GM15510 (cell line): ENCODE measurements around the gene KXD1.

Source experiments
- POLR2A ChIP-seq: IDR thresholded peaks from 3 replicates; pipeline ENCODE4 v1.6.1; 2011; ENCODE audit warnings: borderline replicate concordance; ENCODE audit not compliant: insufficient read length; ENCODE audit errors: extremely low read depth

KXD1 gene, protein sequence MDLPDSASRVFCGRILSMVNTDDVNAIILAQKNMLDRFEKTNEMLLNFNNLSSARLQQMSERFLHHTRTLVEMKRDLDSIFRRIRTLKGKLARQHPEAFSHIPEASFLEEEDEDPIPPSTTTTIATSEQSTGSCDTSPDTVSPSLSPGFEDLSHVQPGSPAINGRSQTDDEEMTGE

DNA sequence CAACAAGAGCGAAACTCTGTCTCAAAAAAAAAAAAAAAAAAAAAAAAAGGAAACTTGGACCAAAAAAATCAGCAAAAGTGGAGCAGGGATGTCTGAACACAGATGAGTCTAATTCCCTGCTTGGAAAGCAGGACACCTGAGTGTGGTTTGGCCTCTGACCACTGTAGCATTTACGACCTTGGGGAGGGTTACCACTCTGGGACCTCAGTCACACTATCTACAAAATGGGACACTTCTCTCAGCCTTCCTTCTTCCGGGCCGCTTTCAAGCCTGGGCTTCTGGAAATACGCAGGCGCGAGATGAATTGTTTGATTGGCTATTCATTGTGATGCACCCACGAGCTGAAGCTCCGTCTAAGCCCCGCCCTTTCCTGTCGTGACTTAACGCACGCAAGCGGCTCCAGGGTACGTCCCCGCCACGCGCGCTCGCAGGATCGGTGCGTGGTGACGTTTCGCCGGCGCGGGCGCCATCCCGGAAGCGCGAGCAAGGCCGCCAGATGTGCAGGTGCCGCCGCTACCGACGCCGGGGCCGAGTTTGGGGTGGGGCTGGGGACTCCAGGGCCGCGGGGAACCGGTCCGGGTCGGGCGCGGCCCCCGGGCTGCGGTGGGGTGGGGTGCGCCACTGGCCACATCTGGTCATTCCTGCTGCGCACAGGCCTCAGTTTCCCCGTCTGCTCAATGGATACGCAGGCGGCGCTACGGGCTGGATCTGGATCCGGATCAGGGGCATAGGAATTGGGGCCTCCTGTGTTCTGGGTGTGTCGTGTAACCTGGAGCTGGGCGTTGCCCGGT is at the start of gene KXD1:
Gene KXD1 (plus strand): TSS at position 460 of the 791 bp plus-strand sequence. CDS start 4,187 bp downstream, outside the sequence.
- peak; percentile 85 for TF ChIP-seq POLR2A

DNA sequence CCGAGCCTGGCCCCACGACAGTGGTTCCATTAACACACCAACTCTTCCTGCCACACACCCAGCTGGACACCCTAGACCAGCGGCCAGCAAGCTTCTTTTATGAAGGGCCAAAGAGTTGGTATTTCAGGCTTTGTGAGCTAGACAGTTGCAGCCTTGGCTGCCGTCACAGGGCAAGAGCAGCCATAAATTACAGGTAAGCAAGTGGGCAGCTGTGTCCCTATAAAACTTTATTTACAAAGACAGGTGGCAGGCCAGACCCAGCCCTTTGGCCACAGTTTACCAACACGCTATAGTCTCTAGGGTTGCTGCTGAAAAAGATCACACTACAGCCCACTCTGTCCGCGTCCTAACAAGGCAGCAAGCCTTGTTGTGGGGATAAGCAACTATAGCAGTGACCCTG is 49.1 kb upstream of the KXD1 start:
- no peak for TF ChIP-seq POLR2A

DNA sequence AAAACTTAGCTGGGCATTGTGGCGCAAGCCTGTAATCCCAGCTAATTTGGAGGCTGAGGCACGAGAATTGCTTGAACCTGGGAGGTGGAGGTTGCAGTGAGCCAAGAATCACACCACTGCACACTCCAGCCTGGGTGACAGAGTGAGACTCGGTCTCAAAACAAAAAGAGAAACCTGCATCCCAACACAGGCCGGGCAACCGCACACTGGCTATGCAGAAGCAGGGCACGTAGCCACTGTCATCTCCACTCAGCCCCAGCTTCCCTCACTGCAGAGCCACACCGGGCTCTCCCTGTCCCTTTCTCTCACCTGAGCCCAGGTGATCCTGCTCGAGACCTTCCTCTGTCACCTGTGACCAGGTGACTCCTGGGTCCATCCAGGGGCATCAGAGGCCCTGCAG is 47.5 kb upstream of the KXD1 start:
- no peak for TF ChIP-seq POLR2A

DNA sequence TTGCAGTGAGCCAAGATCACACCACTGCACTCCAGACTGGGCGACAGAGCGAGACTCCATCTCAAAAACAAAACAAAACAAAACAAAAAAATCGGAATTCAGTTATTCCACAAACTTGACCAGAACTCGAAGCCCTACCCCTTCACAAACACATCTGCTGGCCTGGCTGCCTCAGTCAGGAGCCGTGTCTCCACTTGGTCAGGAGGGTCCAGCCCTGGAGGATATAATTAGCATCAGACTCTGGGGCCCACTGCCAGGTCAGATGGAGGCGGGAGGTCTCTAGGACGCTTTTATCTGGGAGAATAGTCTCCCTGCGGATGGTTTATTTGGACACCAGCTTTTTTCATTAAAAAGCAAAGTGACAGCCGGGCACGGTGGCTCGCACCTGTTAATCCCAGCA is 43.8 kb upstream of the KXD1 start:
- TF ChIP-seq POLR2A = no peak

DNA sequence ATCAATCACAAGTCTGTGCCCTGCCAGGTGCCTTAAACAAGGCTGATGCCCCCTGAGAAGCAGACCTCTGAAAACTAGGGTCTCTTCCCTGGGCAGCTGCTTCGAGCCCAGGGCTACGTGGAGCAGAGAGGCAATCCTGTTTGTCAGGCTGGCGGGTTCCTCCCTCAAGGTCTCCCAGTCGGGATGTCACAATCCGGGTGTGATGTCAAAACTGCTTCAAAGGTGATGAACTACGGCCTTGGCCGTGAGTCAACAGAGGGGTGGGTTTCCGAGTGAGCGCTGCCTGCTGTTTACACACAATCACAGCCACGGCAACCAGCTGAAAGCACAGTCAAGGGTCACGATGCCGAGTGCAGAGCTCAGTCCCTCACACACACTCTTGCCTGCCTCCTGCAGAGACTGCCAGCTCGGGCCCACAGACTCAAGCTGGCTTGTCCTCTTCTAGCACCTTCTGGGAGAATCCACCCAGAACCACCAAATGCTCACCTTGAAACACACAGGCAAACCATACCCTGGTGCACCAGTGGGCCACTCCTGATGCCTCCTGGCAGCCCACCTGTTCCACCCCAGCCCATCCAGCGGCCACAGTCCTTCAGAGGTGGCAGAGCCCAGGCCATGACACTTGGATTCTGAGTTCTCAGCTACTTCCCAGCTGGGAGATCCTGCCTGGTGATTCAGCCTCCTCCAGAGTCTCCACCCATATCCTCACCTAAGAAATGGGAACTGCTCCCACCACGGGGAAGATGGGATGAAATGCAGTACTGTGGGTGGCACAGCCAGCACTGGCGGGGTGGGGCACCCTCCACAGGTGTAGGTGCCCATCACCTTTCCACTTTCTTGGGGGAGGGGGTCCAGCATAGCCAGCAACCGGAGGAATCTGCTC is 42.6 kb upstream of the KXD1 start:
- TF ChIP-seq POLR2A = no peak

DNA sequence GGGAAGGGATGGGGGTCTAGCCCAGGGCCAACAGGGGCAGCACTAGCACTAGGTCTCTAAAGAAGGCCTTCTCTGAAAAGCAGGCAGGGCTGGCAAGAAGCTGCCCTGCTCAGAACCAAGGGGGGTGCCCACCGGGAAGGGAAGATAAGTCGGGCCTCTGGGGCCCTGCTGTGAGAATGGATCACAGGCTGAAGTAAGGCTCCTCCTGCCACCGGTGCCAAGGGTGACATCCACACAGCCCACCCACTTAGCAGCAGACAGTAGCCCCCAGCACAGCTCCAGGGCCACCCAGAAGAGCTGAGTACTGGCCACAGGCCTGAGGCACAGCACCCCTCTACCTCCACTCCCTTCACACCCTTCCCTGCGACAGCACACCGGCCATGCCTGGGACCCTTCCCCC is 41.7 kb upstream of the KXD1 start:
- TF ChIP-seq POLR2A = no peak

DNA sequence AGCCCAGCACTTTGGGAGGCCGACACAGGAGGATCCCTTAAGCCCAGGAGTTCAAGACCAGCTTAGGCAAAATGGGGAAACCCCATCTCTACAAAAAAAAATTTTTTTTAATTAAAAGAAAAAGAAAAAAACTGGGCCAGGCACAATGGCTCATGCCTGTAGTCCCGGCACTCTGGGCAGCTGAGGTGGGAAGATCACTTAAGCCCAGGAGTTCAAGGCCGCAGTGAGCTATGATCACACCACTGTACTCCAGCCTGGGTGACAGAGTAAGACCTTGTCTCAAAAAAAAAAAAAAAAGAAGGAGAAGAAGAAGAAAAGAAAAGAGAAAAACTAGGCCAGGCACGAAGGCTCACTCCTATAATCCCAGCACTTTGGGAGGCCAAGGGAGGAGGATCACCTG is 40.1 kb upstream of the KXD1 start:
- TF ChIP-seq POLR2A = no peak

DNA sequence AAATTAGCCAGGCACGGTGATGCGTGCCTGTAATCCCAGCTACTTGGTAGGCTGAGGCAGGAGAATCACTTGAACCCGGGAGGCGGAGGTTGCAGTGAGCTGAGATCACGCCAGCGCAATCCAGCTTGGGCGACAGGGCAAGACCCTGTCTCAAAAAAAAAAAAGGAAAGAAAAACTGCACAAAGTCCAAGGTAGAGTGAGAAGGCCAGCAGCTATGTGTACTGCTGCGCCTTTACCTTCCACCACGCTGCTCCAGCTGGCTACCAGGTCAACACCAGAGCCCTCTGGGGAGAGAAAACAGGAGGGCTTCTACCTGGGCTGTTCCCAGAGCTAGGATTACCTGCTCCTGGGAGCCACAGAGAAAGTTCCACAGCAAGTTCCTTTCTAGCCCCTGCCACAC is 39.0 kb upstream of the KXD1 start:
- no peak for TF ChIP-seq POLR2A

DNA sequence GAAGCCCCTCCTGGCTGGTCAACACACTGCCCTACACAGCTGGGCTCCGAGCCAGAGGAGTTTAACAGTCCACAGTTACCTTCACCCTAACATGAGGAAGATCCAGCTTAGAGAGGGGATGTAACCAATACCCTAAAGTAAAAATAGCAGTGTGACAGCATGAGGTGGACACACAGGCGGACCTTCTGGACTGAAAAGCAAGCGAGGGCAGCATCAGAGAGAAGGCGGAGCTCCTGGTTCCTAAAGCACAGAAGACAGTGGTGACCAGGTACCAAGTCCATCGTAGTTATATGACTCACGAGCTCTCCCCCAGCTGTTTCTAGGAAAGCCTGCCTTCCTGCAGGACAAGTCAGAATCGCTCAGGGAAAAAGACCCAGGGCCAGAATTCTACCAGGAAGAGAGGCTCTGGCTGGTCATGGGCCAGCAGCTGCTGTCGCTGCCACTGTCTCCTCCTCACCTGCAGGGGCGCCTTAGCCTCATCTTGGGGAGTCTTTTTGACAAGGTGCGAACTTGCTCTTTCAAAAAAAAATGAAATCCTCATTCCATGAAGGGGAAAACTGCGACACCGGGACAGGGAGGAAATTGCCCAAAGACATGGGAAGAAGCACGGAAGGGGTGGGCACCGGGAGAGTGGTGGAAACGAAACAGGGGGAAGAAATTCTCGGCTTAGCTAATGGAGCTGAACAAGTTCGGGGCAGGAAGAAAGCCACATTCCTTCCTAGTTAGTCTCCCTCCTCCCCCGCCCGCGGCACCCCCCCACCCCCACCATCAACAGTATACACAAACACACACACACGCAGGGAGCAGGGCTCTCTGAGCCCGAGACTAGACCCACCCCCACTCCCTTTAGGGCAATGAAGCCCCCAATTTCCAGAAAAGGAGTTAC is 37.5 kb upstream of the KXD1 start:
- no peak for TF ChIP-seq POLR2A

DNA sequence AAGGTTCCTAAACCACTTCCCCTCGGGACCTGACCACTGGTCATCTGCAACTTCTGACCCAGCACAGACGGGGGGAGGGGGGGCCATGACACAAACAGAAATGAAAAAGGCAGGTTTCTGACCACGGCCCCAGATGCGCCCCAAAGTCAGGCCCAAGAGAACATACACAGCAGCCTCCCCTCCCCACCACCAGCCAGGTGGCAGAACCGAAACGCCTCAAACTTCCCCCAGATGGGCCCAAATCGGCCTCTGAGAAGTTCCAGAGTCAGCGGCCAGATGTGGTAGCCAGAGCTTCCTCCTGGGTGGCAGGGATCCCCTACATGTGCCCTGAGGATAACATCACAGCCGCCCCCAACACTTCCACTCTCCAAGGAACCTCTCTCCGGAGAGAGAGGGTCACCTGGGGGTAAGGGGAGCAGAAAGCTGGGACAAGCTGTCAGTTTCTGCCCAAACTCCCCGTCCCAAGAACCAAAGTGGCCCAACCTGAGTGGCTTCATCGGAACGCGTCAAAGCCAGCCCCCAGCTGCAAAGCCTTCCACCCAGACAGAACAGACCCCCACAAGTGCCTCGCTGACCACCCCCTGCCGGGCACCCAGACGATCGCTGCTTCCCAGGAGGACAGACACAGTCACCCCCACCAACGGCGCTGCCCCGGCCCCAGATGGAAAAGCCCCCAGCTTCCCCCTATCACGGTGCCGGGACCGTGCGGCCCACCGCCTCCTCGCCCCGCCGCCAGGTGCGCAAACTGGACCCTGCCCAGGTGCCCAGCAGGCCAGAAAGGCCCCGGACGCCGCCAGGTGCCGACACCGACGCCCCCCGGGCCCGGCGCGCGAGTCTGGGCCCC is 36.6 kb upstream of the KXD1 start:
- no peak for TF ChIP-seq POLR2A

DNA sequence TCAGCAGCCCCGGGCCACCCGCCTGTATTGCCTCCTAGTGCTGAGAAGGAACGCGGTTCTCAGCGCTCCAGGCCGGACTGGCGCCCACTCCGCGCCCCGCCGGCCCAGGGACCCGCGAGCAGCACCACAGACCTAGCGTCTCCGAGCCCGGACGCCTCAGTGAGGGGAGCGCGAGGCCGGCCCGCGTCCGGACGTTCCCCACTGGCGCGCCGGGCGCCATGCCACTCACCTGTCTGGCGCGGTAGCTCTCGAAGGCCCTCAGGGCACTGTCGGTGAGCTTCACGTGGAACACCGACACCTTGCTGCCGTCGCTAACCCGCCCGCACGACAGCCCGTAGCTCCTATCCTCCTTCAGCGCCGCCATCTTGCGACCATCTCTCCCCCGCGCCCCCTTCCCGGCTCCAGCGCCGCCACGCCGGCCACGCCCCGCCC is 36.0 kb upstream of the KXD1 start, which contains the start of gene ELL:
Gene ELL (minus strand): TSS at position 379 of the 432 bp plus-strand sequence. CDS start 15 bp downstream, at position 364.
- peak; percentile 93 for TF ChIP-seq POLR2A

DNA sequence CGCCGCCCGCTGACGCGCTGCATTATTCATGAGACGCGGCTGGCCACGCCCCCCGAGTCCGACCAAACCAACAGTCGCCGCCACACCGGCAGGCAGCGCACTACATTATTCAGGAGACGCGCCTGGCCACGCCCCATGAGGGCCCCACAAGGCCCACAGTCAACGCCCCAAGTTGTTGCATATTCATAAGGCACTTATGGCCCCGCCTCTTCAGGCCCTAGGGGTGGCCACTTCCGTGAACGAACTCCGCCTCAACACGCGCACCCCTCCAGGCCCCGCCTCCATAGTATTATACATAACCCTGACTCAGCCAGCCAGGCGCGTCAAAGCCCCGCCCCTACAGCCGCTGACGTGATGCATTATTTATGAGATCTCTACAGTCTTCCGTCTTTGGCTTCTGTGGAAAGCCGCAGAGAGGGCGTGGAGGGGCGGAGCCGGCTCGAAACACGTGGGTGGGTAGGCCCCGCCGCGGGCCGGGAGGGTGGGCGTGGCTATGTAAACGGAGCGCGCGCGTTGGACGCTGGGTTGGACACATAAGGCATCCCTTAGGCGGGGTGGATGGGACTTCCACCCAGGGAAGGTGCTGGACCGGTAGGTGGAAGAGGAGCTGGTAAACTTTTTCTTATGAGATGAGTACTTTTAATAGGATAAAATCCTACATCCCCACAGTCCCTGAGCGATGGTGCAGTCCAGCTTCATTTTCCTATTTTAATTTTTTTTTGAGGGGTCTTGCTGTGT is 35.4 kb upstream of the KXD1 start:
- TF ChIP-seq POLR2A = peak; percentile 57

DNA sequence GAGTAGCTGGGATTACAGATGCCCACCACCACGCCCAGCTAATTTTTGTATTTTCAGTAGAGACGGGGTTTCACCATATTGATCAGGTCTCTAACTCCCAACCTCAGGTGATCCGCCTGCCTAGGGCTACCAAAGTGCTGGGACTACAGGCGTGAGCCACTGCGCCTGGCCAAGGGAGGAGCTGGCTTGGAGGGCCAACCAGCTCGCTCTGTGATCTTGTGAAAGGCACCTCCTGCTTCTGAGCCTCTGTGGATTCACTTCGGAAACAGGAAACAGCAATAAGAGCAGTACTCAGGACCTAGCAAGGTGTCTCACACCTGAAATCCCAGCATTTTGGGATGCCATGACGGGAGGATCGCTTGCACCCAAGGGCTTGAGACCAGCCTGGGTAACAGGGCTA is 33.8 kb upstream of the KXD1 start:
- TF ChIP-seq POLR2A = no peak
